NCI-H510A treated with DMSO at 0.1 percent for 48 hours (cell line): ENCODE results near the gene ARGLU1.

Experiments used
- DNase-seq: peaks from one replicate; lab custom pipeline; 2025; lab: John Stamatoyannopoulos, UW

Gene ARGLU1

GRCh38 chr13:106524108-106524507 is 43.8 kb downstream of the ARGLU1 start:
- no peak for DNase-seq

DNA sequence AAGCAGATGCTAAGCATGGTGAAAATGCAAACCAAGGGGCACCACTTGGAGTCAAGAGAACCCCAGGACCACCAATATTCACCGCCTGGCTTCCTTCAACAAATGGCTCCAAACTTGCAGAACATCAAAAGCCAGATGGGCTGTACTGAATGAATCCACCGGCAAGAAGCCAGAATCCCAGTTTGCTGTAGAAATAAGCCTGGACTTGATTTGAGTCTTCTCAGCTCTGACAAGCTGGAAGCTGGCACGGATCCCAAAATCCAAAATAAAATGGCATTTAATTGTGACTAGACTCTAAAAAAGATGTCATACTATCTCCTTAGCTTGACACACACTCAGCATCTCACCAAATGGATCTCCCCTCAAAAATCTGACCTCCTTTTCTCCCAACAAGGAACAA is 44.4 kb downstream of the ARGLU1 start:
- no peak for DNase-seq

DNA sequence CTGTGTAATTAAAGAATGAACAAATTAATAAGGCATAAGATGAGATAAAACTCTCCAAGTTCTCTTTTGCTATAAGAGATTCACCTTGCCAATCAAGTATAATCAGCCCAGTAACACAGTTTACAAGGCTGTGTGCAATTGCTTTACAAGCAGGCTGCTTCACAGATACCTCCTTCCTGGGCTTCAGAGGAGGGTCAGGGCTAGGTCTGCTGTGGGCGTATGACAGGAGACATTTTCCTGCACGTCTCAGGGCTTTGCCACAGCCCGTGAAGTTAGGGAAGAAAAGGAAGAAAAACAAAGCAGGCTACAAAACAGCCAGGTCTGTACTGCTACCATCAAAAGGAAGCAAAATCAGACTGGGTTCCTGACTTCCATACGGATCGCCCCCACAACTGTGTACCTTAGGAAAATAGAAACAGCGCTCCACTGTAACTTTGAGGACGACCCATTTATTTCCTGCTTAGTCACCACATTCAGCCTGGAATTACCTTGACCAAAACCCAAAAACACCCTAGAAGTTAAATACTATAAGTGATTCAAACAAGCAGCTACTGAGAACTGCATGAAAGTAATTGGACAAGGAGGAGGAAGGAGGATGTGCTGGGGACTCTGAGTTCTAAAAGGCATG is 44.9 kb downstream of the ARGLU1 start:
- DNase-seq = no peak

DNA sequence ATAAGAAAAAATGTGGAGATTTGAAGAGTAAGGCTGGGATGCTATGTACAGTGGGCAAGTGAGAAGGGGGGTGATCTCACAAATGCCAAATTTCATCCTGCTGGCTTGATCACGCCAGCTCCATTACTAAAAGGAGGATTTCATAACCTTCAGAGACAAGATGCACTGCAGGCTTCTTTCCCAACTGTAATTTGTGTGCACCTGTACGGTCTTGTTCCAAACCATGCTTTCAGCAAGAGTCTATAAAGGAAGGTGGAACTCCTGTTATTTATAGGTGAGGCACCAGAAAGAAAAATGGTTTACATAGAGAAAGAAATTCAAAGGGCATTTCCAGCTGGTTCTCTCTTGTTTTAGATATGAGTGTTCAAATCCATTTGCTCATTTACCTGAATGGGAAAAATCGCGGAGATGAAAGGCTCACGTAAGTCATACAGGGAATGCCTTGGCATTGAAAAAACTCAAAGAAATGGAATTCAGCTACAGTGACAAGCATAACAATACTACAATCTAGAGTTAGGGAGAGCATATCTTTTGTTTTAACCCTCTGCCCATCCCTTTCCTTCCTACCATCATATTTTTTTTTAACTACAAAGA is 45.7 kb downstream of the ARGLU1 start:
- DNase-seq = no peak

DNA sequence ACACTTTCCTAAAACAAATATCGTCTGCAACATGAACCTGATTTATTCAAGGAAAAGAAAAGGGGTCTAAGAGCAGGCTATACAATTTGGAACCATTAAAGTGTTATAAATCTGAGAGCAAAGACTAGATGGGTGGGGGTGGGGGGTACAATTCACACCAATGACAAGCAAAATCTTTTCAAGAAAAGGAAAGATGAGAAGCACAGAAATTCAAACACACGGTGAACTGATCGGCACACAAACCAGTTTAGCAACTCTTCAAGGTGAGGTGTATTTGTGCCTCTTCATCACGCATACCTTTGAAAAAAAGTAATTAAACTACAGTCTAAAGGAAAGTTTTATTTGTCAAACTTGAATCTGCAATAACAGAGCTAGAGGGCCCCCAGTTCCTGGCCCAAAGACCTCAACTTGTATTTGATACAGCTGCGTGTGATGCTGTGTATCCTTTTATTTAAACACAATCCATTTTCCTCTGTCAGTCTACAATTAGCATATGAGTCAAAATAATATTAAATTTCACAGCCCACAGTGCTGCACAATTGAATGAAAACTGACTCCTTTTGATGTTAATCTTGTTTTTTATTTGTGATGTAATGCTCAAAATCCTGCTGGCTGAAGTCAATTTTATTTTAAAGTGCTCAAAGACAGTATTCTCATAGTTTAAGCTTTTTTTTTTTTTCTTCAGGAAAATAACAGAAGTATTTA is 46.7 kb downstream of the ARGLU1 start:
- peak; percentile 55 for DNase-seq

DNA sequence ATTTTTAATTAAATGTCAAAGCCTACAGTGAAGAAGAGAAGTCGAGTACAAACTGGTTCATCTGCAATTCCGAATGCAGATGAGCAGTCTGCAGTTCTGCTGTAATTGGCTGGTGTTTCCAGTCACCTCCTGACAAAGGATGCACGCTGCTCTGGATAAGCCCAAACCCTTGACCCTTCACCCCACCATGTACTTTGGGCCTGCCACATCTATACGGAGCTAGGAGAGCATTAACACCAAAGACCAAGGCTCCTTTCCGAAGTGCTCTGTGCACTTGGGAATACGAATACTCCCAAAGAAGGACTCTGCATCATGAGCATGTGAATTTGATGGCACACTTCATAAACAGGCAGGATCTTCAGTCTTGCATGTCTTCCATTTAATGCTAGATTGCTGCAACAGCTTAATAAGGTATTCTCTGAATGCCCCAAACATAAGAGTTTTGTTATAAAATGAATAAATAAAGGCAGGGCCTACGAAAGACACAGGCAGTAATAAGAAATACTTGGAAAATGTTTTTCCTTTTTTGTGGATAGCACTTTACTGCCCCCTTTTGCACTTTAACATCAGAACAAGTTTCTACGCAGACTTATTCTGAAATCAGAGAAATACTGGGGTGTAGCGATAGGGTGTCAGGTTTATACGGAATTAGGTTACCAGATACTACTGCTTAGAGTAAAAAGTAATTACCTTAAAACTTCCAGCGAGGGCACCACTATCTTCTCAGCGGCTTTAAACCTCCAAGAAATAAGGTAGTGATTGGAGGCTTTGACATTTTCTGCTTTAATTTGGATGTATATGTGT is 47.5 kb downstream of the ARGLU1 start:
- DNase-seq = peak; percentile 81

- DNase-seq = no peak
These were observed 49.4 kb downstream of the ARGLU1 start for GRCh38 chr13:106518512-106518911.

GRCh38 chr13:106517109-106517847 is 50.7 kb downstream of the ARGLU1 start:
- no peak for DNase-seq

DNA sequence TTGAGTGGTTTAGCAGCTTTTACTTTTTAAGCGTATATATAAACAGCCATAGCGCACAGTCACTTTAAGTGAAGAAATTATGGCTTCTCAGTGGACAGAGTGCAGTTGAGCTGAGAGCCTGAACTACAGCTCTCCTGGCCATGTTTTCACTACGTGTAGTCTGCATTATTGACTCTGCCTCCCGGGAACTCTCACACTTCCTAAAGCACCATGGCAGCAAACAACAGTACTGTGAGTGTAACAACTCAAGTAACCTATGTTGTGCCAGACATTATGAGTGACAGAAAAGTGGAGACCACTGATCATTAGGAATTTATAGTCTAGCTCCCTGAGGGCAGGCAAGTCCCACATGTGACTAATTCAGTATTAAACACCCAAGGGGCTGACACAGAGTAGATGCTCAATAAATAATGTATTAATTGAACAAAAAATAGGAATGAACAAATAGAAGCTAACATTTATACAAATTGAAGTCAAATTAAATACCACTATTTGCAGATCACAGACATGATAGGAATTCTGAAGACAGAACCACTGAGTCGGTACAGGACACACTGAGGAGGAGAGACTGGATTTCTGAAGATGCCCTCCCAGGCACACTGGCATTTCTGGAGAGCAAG is 52.2 kb downstream of the ARGLU1 start:
- DNase-seq = peak; percentile 16

- DNase-seq = no peak
These were observed 52.9 kb downstream of the ARGLU1 start for GRCh38 chr13:106514928-106515634.

DNA sequence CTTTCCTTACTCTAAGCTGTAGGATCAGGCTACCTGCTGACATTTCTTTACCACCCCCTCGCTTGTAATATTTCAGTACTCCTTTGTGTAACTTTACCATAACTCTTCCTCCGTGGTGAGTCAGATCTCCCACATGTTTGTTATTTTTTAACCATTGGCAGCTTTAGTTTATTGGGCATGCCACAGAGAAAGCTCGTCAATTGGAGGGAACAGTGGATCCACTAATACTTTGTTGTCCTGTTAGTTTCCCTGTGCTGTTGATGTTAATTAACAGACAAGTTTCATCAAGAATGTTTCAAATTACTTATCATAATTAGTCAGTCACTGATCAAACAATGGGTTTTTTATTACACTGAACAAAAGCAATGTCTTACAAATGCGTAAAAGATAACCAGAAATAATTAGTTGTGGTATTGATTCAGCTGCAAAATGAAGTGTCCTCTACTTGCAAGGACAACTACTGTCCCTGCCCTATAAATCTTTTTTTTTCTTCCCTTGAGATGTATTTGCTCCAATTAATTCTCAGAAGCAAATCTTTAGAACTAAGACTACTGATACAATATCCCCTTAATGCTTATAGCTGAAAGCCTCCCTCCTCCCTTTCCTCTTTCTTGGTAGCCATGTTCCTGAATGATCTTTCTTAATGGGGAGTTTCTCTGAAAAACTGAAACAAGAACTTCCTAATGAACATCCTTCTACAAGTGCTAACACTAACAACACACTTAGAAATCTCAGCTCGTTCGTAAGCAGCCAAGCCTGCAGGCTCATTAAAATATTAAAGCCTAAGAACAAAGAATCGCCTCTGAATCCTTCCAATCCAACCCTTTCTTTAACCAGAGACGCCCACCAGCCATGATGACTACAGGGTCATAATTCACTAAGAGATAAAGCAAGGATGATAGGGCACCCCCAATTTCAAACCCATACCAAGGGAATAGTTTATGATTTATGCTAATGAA is 54.6 kb downstream of the ARGLU1 start:
- peak; percentile 25 for DNase-seq

DNA sequence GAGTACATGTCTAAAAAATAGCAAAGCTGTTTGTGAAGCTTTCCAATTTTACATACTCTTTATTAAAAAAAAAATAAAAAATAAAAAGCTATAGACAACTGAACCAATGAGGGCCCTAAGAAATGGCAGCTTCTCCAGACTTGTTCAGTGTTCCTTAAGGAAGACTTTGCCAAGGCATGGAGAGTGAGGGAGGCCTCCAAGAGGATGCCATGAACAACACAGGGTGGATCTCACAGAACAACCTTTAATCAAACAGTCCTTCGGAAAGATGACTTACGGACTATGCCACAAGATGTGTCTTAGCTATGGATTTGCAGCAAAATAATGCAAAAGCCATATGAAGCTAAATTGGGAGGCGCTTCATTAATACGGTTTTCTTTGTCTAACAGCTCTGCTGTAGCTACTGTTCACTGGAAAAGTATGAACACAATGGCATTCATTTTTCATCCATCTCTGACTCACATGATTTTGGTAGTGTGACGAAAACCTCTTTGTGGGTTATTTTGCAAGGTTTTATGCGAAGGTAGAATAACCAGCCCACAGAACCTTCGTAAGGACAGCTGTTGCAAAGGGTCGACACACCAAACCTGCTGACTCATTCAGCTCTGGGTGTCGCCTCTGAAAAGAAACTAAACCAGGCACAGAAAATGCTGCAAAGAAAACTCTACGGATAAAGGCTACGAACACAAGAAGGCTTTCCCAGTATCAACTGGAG is 60.2 kb downstream of the ARGLU1 start:
- no peak for DNase-seq

- DNase-seq = no peak
These were observed 61.7 kb downstream of the ARGLU1 start for GRCh38 chr13:106506286-106506685.

GRCh38 chr13:106505732-106506131 is 62.2 kb downstream of the ARGLU1 start:
- DNase-seq = no peak

- no peak for DNase-seq
These were observed 62.6 kb downstream of the ARGLU1 start for GRCh38 chr13:106505295-106505694.

DNA sequence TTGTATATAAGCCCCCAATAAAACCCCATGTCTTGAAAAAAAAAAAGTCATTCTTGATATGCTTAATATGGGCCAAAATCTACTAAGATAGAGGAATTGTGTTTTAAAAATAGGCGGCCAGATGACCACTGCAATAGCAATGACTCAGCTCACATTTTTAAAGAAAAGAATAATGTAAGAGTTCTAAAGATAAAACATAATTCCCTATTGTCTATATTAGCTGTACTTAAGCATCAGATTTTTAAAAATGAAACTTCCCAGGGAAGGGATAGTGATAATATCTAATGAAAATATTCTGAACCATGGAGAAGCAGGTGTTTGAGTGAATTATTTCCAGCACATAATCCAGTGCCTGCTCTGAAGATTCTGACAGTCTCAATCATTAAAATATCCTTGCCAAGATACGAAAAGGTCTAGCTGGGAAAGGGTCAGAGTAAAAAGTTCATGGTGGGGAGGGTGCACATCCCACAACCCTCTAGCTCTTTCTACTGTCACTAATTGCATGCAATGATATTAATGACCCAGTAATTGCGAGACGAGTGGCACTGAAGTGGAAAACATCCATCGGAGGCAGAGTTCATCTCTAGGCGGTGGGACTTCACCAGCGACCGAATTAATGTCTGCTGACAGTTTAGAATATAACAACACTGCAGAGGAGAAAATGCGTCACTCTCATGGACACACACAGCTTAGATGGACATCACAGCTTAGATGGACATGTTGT is 64.0 kb downstream of the ARGLU1 start:
- no peak for DNase-seq

- DNase-seq = no peak
These were observed 64.7 kb downstream of the ARGLU1 start for GRCh38 chr13:106503272-106503671.

DNA sequence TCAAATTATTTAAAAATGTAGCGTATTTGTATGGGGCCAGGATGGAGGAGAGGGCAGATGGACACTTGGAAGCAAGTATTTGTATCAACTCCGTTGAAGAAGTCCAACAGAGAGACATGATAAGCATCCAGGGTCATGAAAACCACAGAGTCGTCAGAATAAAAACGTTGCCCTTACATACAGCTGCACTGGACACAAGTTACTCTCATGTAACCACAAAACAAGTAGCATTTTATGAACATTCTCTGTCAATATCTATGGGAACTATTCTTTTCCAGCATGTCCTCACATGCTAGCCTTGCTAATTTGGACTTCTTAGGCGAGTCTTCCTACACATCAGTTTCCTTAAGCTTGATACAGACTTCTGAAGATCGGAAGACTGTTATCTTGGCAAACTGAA is 67.5 kb downstream of the ARGLU1 start:
- DNase-seq = no peak
